Measurements from ENCODE around the gene HRAS.

HRAS gene

GRCh38 chr11:535519-536454 is at the start of gene HRAS:
Gene HRAS (minus strand): TSS chr11:535576.
- DNase-seq, result peak; percentile 96

DNA sequence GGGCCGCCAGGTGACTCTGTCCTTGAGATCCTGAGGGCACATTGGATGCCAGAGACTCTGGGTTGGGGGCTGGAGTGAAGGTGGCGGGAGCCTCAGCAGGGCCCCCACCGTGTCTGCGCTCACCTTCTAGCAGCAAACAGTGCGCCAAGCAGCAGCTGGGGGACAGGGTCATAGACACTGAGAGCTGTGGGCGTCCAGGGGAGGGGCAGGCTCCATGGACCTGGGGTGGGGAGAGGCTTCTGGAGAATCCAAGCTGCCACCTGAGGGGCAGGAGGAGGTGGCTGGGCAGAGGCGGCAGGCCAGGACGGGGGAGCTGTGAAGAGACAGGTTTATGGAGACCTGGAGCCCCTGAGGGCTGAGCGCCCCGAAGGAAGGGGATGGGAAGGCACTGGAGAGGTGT is 48.9 kb upstream of the HRAS start:
- DNase-seq, result no peak

DNA sequence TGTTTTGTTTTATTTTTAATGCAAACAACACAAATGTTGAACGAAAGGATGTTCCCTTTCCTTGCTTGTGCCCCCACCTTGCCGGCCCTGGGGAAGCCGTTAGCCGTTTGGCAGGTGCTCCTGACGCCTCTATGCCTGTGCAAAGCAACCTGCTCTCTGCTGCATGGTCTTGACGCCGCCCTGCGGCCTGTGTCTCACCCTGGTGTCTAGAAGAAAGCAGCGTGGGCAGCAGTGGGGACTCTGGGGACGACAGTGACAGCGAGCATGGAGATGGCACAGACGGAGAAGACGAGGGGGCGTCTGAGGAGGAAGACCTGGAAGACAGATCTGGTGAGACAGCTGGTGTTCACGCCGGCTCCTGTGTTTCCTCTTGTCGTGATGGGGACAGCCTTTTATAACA is 46.4 kb upstream of the HRAS start:
- DNase-seq, result no peak

DNA sequence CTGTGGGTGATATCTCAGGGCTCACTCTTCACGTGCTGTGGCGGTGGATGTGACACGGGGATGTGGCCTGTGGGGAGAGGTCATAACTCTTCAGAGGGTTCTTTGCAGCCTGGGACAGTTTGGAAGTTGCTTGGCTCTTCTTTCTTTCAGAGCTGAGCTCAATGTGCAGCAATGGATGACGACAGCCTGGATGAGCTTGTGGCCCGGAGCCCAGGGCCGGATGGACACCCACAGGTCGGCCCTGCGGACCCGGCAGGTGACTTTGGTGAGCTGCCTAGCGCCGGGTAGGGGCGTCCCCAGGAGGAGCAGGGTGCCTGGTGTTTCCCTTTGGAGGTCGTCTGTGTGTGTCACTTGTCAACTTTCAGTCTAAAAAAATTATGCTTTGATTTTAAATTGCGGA is 46.0 kb upstream of the HRAS start:
- DNase-seq, result no peak

DNA sequence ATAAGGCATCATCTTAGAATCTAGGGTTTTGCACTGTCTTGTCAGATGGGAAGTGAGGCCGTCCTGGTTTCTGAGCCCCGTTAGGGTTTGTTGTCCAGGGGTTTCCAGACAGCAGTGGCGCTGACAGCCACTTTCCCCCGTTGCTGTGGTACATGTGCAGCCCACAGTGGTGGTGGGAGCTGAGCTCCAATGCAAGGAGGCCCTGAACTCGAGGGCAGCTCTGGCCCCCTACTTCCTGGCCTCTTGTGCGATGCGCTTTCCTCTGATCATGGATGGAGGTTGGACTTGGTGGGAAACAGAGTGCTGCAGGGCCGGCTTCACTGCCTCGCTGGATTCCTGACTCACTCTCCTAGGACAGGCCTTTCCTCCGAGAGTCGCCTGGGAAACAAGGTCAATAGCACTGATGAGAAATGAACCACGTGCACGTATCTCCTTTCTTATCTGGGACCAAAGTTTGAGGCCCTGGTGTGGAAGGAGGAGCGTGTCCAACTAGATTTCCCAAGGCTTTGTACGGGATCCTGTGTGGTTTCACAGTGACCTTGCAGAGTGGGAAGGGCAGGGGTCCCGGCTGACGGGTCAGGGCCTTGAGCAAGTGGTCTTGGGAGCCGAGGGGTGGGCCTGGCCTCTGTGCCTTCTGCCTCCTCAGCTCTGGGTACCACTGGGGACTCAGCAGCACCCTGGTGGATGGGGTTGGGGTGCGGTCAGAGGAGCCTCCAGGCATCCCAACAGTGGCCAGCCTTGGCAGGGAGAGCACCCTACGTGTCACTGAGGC is 44.6 kb upstream of the HRAS start:
- DNase-seq, result no peak

GRCh38 chr11:578276-579035 is 43.1 kb upstream of the HRAS start:
- no peak for DNase-seq

DNA sequence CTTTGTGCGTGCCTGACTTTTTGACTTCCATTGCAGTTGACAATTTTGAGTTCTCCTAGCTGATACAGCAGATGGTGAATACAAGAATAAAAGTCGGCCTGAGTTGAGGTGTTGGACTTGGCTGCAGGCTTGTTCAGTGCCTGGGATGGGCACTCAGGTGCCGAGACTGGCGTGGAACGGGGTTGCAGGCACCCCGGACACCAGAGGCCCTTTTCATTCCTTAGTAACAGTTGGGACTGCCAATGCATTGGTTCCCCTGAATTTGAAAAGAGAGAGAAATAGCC is 42.2 kb upstream of the HRAS start:
- DNase-seq, result no peak

- DNase-seq, result no peak
Measured at GRCh38 chr11:576811-577610, 41.6 kb upstream of the HRAS start.

DNA sequence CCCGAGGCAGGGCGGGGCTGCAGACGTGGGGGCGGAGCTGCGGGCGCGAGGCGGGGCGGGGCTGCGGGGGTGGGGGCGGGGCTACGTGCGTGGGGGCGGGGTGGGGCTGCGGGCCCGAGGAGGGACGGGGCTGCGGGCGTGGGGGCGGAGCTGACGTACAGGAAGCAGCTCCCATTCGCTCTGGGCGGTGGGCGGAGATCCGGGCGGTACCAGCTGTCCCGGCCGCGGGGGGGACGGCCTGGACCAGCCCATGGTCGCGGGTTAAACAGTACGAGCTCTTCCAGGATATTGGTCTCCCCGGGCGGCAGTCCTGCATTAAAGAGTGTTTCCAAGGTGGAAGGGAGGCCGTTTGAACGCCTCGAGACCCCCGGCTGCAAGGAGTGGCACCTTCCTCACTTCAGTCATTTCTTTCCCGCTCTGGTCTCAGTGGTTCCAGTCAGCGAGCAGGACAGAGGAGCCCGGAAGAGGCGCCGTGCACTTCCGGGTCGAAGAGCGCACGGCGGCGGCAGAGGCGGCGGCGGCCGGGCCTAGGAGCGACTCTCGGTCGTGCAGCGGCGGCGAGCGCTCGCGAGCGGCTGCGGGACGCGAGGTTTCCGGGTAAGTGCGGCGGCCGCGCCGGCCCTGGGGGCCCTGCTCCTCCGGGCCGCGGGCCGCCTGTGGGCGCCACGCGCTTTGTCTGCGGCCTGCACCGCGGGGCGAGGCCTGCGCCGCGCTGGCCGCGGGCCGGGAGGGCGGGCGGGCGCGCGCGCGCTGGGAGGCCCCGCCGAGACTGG is 40.8 kb upstream of the HRAS start, which contains the start of gene PHRF1:
PHRF1 (plus strand) TSS at position 475 of the 773 bp plus-strand sequence. CDS start 5,043 bp downstream, outside the sequence.
- peak; percentile 95 for DNase-seq

DNA sequence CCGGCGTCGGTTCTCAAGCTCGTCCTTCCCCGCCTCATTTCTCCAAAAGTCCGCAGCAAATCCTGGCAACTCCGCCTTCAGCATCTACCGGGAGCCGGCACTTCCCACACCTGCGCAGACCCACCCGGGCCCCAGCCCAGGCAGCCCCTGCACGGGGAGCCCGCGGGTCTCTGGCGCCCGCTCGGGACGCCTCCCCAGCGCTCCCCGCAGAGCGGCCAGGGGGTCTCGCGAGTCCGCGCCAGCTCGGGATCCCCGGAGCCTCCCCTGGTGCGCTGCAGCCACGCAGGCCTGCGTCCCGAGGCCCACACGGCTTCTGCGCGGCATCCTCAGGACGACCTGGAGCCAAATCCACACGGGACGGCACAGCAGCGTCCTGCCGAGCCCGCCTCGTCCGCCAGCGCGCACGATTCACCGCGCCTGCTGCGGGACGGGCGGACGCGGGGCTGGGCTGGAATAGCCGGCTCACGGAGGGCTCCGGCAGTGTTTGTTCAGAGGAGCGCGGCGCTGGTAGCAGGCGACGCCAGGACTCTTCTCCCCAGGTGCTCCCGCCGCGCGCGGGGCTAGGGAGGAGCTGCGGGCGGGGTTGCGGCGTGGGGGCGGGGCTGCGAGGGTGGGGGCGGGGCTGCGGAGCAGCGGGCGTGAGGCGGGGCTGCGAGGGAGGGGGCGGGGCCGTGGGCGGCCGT is 40.1 kb upstream of the HRAS start:
- no peak for DNase-seq

GRCh38 chr11:574632-575312 is 39.4 kb upstream of the HRAS start:
- DNase-seq, result no peak

- peak in 1 of 2 donors; percentile 45 for DNase-seq
Measured at GRCh38 chr11:574031-574570, 38.7 kb upstream of the HRAS start.

DNA sequence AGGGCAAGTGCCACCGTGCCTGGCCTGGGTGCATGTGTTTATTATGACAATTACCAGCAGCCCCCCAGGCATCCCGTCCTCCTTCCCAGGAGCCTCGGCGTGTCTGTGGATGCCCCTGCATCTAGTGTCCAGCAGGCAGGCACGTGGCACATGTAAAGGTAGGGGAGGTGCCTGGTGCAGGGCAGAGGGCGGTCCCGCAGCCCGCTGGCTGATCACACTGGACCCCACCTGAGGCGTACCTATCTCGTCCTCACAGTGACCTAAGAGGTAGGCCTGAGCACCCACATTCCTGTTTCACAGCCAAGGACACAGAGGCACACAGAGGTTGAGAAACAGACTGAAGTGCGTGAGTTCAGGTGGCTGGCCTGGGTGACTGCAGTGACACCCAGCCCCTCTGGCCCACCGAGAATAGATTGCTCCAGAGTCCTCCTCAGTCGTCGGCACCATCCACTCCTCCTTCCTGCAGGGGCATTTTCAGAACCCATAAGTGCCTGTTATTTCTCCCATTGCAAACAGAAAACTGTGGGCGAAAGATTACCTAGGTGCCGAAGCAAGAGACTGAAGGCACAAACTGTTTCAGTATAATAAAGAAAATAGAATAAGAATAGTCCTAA is 37.9 kb upstream of the HRAS start:
- no peak for DNase-seq

- DNase-seq, result no peak
Measured at GRCh38 chr11:571802-572185, 36.4 kb upstream of the HRAS start.

- no peak for DNase-seq
Measured at GRCh38 chr11:569158-569885, 33.9 kb upstream of the HRAS start.

GRCh38 chr11:568306-569157 is 33.2 kb upstream of the HRAS start:
- DNase-seq, result peak; percentile 96

DNA sequence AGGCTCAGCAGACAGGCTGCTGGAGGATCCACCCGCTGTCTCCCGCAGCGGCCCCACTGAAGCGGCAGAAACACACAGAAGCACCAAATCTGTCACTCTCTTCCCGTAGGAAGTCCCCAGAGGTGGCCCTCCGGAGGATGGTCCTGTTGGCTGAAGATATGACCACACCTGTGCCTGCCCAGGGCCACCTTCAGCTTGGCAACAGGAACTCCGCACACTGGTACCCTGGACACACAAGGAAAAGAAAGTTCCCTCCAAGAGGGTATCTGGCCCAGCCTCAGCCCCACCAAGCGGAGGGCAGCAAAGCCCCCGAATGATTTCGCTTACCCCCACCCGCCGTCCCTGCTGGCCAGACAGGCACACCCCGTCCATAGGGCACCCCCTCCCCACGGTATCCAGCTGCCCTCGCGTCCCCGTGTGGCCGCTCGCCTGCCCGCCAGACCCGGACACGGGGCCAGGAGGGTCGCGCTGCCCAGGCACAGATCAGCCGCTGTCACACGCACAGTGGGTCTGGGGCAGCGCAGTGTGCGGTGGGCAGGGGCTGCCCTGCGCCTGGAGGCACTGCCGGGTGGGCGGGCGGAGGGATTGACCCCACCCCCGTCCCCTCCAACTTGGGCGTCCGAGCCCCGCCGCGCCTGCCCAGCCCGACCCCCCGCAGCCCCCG is 32.4 kb upstream of the HRAS start:
- DNase-seq, result no peak

Measured in CD4-positive, alpha-beta T cell treated with Interleukin-1 beta for 1 hour (primary cell).